Testis (tissue), 2 donors: Measurements from ENCODE around the gene SSTR5.

ENCODE experiments used
- POLR2A ChIP-seq: fragments of 450-650 bp; IDR thresholded peaks from one replicate; pipeline ENCODE4 v1.6.1; 2017; ENCODE audit warnings: antibody characterized with exemption, mild to moderate bottlenecking, moderate library complexity
- TF ChIP-seq, protein P1 (sequence below), 3 experiments: fragments of 450-650 bp in 2 of 3; fragments of 200-600 bp in 1 of 3; sonication (generic) in 1 of 3; IDR thresholded peaks; one replicate each; pipeline ENCODE4 v1.5.1; 2016 to 2019; ENCODE audit warnings: antibody characterized with exemption in 3 of 3, mild to moderate bottlenecking in 2 of 3, moderate library complexity in 1 of 3

DNA sequence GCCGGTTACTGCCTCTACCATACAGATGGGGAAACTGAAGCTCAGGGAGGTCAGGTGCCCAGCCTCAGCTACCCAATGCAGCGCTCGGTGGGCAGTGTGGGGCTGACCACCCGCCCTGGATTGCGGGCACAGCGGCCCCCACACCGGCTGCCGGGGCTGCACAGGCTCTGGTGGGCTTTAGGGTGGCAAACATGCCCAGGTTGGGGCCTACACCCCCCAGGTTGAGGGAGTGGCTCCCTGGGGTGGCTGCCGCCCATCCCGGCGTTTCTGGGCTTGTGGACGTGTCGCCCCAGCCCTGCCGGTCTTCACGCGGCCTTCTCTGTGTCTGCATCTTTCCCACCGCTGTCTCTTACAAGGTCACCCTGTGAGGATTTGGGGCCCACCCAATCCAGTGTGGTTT is 40.9 kb upstream of the SSTR5 start:
- TF ChIP-seq, protein P1, sequence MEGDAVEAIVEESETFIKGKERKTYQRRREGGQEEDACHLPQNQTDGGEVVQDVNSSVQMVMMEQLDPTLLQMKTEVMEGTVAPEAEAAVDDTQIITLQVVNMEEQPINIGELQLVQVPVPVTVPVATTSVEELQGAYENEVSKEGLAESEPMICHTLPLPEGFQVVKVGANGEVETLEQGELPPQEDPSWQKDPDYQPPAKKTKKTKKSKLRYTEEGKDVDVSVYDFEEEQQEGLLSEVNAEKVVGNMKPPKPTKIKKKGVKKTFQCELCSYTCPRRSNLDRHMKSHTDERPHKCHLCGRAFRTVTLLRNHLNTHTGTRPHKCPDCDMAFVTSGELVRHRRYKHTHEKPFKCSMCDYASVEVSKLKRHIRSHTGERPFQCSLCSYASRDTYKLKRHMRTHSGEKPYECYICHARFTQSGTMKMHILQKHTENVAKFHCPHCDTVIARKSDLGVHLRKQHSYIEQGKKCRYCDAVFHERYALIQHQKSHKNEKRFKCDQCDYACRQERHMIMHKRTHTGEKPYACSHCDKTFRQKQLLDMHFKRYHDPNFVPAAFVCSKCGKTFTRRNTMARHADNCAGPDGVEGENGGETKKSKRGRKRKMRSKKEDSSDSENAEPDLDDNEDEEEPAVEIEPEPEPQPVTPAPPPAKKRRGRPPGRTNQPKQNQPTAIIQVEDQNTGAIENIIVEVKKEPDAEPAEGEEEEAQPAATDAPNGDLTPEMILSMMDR (IDR thresholded peaks at IDR 0.05) = no peak
- no peak for TF ChIP-seq POLR2A
